ENCODE measurements around the gene TBC1D16.
"Not testable (repeated sequence)": the region's sequence is repeated elsewhere in the genome, so short reads cannot be mapped to it uniquely, and the experiment has no call there.

The TBC1D16 gene

DNA sequence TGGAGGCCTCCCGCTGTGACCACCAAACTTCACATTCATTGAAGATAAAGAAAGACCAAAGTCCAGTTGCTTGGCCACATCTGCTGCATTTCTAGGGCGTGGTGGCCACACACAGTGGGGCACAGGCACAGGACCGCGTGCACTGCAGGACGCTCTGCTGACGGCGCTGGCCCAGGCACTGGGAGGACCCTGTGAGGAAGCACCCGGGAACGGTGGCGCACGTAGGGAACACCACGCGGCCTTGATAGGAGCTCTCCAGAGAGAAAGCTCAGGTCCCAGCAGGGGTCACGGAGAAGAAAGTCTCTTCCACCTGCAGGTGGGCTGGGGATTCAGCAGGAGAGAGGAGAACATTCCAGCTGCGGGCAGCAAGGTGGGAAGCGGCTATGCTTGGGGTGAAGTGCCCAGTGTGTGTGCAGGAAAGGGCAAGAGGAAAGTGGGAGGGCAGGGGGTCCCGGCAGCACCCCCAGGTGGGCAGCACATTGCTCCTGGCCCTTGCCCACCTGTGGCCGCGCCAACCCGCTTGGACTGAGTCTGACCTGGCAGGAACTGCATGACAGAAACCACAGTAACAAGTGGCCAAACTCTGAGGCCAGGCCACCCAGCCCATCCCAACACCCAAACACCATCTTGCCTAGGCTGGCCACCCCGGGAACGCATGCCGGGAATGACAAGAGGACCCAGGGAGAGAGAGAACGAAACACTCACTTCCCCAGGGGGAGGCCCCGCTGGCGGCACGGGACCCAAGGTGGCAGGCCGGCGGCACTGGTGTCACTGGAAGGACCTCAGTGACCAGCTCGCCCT, 32.8 kb downstream of the TBC1D16 start:
- DNase-seq, result no peak

DNA sequence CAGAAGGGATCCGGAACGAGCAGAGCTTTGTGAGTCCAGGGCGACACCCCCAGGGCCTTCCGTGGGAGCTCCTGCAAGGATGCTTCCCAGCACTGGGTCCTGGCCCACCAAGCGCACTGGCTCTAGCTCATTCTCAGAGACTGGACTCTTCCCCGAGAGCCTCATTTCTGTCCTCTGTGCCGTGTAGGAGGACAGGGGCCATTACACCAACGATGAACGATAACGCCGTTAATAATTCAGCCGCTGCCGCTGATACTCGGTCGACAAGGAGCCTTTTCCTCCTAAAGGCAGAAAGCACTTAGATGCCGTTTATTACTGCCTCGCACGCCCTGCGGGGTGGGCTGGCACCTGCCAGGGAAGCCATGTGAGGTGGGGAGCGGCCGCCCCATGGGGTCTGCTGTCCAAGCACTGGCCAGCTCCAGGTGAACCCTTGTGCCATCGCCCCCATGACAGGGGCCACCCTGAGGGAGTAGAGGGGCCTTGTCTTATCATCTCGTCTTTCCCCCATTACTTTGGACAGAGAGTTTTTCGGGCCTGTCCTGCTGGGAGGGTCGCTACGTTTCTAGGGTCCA, 33.5 kb downstream of the TBC1D16 start:
- DNase-seq, result no peak

DNA sequence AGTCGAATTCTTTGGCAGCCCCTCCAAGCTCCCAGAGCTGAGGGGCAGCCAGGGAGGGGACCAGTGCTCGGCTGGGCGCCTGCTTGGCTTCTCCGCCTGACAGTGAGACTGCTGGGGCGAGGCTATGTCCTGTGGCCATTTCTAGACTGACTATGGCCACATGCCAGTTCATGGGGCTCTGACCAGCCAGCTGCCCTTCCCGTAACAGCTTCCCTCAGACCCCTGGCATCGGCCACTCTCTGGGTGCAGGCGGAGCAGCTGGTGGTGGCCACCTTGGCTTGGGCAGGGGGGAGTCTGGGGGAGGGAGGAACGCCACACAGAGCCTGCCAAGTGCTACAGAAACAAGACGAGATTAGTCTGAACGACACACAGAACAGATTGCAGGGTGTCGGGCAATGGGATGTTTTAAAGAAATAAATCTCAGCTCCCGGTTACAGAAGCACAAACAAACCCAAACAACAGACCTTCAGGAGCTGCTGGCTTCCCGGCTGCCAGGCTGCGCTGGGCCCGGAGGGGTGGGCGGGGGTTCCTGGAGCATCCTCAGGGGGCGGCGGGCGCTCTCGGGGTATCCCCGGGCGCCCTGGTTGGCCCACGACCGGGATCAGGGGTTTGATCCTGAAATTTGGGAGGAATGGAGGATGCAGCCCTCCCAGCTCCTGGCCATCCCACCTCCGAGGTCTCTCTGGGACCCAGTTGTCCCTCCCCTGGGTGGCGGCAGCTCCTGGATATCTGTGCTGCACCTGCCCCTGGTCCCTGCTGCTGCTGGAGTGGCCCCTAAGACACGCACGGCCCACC, 34.5 kb downstream of the TBC1D16 start:
- DNase-seq, result no peak

DNA sequence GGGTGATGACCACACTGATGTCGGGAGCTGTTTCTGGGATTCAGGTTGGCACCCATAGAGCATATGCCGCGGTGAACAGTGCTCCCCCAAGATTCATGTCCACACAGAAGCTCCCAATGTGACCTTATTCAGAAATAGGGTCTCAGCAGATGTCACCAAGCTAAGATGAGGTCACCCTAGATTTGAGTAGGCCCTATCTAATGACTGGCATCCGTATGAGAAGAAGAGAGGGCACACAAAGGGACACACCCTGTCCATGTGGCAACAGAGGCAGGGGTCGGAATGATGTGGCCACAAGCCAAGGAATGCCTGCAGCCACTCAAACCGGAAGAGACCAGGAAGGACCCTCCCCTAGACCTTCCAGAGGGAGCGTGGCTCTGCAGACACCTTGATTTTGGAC, 35.5 kb downstream of the TBC1D16 start:
- DNase-seq, result no peak

DNA sequence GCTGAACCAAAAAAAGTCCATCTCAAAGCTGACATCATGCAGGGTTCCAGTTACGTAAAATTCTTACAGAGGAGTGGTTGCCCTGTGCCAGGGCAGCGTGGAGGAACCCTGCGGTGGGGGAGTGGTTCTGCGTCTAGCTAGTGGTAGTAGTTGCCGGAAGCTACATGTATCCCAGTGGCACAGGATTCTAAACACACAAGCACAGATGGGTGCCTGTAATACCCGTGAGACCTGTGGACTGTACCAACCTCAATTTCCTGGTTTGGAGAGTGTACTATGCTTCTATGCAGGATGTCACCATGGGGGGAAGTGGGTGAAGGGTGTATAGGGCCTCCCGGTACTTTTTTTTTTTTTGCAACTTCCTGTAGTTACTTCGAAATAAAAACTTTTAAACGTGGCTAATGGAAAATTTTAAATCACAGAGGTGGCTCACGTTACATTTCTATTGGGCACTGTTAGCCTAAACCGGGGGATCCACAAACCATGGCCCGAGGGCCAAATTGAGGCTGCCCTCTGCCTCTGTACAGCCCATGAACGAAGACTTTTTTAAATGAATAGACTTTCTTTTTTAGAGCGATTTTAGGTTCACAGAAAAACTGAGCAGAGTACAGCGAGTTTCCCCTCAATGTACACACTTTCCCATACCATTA, 38.5 kb downstream of the TBC1D16 start:
- no peak for DNase-seq

DNA sequence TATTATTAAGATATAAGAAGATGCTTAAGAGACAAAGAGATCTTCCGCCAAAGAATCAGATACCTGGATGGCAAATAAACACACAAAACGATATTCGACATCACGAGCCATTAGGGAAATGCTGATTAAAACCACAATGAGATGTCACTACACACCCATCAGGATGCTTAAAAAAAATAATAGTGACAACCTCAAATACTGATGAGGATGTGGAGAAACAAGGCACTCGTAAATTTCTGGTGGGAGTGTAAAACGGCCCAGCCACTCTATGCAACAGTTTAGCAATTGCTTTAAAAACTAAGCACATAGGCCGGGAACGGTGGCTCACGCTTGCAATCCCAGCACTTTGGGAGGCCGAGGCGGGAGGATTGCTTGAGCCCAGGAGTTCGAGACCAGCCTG, 39.4 kb downstream of the TBC1D16 start:
- DNase-seq, result no peak

DNA sequence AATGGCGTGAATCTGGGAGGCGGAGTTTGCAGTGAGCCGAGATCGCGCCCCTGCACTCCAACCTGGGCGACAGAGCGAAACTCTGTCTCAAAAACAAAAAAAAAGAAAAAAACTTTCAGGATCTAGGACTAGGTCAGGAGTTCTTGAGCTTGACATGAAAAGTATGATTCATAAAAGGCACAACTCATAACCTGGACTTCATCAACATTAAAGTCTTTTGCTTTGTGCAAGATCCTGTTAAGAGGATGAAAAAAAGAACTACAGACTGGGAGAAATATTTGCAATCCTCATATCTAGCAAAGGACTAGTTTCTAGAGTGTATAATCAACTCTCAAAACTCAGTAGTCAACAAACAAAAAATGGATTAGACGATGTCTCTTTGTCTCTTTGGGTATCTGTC, 40.0 kb downstream of the TBC1D16 start:
- no peak for DNase-seq

DNA sequence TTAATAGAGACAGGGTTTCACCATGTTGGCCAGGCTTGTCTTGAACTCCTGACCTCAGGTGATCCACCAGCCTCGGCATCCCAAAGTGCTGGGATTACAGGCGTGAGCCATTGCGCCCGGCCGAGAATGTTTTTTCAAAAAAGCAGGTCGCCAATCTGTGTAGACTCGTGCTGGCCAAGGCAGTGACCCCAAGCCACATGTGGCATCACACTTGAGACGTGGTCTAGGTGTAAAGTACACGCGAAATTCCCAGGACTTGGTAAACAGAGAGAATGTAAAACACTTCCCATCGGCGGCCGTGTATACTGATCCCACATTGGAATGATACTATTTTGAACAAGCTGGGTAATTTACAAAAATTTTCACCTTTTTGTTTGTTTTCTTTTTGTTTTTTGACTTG, 41.1 kb downstream of the TBC1D16 start:
- no peak for DNase-seq

DNA sequence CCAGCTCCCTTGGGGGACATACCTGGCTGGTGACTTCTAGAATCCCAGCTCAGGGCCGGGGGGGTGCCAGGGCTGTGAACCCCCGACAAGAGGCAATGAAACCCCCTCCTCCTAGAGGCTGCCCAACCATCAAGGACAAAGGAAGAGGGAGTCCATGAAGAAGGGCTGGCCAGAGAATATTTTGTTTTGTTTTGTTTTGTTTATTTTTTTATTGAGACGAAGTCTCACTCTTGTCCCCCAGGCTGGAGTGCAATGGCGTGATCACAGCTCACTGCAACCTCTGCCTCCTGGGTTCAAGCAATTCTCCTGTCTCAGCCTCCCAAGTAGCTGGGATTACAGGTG, 41.5 kb downstream of the TBC1D16 start:
- DNase-seq, result not testable (repeated sequence)

DNA sequence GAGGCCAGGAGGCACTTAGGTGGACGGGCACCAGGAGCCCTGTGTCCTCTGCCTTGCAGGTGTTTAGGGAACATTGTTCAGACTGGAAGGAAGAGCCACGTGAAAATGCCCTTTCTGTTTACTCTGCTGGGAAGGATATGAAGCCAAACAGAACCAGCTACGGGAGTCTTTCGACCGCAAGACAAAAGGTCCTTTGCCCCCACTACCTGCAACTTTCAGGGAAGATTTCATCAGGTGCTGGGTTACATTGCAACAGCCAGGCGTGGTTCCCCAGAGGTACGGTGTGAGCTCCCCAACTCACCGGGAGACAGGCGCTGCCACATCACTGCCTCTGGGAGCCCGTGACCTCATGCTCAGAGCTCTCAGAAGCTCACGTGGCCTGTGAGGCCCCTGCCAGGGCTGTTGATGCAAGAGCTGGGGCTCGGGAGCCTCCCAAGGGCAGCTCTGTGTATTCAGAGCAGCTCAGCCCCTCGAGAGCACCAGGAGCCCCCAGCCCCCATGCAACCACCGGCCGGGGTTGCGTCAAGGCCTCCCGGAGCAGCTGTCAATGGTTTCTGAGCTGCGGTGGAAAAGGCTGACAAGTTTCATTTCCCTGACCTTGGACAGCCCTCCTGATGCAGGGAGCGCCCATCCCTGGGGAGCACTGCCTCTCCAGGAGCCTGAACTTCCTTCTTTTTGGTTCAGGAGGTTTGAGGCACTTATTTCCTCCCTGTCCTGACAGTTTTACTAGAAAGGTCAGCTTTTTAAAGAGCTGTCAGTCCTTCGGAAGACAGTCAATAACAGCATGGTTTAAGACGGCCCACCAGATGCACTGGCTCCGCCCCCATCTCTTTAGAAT, 42.1 kb downstream of the TBC1D16 start:
- DNase-seq, result peak; percentile 92 to 97

DNA sequence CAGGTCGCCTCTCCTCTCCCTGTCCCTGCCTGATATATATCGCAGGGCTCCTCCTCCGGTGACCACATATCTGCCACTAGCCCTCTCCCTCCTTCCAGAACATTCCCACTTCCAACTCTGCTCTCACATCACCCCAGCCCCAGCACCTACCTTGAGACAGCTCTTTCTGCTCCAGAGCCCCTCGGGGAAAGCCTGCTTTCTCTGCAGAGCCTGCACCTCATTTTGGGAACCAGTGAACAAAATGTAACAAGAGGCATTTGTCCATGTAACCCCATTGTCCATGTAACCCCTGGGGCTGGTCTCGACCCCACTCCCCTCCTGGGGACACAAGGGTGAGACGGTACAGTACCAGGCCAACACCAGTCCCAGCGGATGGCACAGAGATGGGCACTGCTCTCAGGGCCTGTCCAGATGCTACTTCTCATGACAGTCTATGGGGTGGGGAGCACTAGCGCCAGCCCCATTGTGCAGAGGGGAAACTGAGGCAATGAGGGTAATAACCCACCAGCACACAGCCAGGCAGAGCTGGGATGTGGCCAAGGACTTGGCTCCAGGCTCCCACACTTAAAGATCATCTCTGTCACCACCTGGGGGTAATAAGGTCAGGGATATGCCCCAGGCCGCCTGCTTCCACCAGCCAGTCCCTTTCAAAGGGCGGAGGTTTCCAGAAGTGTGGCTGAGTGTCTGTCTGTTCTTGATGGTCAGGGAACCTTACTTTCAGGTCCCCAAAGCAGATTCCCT, 42.9 kb downstream of the TBC1D16 start:
- DNase-seq, result no peak

DNA sequence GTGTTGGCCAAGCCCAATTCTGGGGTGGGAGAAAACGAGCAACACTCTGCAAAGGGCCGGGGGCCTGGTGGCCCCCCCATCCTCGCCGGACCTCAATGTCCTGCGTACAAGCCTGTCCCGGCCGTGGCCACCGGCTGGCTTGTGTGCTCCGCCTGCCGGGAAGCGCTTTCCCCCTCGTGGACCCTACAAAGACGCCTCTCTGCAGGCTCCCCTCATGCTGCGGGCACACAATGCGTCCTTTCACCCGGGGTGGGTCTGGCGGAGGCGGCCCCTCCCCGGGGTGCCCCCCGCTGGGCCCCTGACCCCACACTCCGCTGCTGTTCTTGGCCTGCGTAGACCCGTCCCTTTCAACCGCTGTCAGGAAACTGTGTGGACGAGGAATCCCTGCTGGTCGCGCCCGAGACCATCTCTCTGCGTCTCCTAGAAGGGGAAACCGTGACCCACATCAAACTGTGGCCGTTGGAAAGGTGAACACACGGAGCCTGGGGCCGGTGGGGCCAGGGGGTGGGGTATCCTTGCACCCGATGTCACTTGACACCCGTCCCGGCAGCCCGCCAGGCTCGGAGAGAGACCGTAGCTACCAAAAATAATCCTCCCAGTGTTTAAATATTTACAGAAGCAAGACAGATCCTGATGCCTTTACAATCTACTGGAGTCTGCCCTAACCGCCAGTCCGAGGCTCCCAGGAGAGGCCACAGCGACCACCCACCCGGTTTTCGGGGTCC, 43.6 kb downstream of the TBC1D16 start:
- DNase-seq, result peak; percentile 71 to 74

DNA sequence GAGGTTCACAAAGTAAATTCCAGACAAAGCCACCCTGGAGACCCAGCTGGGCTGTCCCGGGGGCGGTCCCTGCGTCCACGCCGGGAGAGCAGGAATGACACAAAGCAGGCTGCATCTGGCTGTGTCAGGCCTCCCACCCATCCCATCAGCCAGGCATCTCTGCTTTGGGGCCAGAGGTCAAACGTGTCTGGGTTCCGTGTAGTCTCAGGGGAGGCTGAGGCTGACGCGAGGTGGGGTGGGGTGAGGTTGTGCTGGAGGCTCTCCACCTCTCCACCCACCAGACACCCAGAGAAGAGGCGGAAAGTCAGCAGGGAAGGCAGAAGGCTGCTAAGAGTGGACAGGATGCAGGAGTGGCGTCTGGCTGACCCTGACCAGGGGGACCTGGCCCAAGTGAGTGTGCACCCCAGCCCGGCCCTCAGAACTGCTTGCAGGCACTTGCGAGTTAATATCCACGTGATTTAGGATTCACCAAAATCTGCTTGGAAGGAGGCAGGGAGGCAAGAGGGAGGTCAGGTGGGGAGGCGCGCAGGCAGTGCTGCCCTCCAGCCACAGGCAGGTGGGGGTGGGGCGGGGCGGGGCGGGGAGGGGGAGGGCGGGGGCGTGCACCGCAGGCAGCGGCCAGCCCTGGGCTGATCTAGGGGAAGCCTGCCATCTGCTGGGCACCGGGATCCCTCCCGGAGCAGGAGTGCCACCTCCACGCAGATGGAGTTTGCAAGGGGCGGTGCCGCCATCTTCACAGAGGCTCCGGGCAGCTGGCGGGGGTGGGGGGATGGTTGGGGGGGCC, 44.3 kb downstream of the TBC1D16 start:
- peak; percentile 88 to 96 for DNase-seq

DNA sequence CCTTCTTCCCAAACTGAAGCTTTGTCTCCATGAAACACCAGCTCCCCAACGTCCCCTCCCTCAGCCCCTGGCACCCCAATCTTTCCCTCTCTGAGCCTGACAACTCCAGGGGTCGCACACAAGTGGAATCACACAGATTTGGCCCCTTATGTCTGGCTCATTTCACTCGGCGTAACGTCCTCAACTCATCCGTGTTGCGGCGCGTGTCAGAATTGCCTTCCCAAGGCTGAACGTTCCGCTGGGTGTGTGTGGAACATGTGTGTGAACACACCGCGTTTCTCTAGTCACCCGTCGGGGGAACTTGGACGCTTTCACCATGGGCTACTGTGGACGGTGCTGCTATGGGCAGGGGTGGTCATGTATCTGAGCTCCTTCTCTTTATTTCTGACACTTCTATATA, 45.0 kb downstream of the TBC1D16 start:
- DNase-seq, result no peak

DNA sequence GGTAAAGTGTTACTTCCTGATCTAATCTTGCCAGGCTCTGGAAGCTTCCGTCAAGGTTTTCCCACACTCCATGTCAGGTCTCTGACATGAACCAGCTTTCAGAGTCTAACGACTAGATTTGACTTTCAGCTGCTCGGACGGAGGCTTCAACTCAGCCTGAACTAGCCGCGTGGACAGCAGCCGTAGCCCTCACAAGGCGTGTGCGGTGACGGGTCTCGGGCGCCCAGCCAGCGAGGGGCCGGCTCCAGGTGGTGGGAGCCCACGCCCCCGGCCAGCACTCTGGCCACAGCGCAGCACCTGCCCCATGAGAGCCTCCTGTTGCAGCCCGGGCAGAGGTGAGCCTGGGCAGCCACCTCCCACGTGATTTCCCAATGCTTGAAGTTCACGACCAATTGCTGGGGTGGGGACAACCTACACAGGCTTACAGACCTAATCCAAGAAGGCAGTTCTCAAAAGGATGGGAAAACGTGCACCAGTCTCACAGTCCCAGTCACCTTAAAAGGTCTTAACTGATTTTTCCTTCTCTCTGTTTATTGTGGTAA, 45.5 kb downstream of the TBC1D16 start:
- DNase-seq, result peak; percentile 68 to 83

DNA sequence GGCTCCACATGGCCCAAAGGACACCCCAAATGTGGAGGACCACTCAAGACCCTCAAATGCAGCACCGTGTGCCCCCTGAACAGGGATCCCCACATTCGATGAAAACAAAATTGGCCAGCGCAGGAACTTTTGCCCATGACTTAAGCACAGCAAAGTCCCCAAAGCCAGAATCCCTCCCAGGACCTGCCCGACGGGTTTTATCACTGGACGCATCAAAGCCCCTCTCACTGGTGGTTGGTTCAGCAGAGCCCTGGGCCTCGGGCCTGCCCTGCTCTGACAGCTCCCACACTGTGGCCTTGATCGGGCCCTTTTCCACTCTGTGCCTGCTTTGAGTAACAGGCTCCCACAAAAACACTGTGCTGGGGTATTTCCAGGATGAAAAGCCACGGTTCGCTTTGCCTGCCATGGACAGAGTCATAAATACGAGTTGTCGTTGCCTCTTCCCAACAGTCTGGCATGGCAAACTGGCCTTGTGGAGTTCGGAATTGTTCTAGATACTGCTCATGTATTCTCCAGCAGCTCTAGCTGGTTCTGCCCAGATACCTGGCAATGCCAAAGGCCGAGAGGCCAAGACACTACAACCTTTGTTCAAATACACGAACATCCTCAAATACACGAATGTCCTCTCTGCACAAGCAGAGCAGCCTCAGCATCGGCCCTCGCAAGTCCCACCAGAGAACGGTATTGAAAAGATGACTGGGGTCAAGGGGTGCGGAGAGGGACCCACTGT, 46.4 kb downstream of the TBC1D16 start:
- no peak for DNase-seq

DNA sequence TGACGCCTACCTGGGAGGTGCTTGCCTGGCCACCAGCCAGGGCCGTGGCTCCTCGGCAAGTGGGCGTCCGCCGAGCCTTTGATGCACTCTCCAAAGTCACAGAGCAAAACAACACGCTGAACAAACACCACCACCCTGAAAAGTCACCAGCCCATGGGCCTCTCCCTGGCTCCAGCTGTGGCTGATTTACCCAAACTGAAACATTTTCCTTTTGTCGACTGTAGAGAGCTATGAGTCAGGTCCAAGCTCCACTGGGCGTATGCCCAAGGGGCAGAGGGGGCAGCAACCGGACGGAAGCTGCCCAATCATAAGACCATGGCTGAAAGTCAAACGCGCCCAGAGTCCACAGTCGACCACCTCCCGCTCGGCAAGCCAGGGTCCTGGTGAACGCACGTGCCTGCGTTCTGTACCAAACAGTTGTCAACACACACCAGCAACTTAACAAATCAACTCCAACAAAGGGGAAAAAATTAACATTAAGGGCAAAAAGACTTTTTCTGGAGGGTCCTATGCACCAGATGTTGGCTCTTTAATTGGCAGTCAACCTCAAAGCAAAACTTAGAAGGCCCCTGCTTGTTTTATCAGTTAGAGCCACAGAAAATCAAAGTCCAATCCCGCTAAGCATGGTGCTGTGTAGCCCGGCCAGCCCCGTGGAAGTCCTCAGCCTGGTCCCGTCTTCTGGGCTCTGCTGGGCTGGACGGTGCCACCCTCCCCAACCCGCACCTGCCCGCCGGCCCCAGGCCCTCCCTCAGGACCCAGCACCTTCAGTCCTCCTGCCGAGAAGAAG, 47.3 kb downstream of the TBC1D16 start:
- DNase-seq, result peak; percentile 60 to 75

DNA sequence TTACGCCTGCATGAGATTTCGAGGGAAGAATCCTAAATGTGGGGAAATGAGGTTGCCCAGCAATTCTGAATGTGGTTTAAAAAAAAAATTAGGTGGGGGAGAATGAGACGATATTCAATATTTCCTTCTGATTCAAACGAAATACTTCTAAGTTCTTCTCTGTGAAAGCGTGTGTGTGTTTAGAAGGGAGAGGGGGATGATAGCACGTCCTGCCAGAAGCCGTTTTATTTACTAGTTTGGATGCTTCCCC, 47.8 kb downstream of the TBC1D16 start:
- DNase-seq, result no peak
